ENCODE data around the gene SRCAP.

The SRCAP gene

GRCh38 chr16:30722443-30722842 lies 23.5 kb downstream of the SRCAP start:
- Histone ChIP-seq H3K4me3 (ENCODE audit: low read depth, low read length) (no peak overlapping the region), H3K27me3 (ENCODE audit: control insufficient read depth, insufficient read depth, low read length) (no peaks in the 10 kb centered on the region), H3K4me1 (ENCODE audit: control insufficient read depth, insufficient read depth, low read length) (no peaks in the 10 kb centered on the region), H3K36me3 (ENCODE audit: control insufficient read depth, insufficient read depth, low read length) (peaks cover 84% of the 10 kb centered on the region), H3K27ac (ENCODE audit: low read depth, low read length) (no peak overlapping the region), H3K9me3 (ENCODE audit: control insufficient read depth, insufficient read depth, low read length) (no peaks in the 10 kb centered on the region), H3K9ac (ENCODE audit: low read depth, low read length) (no peak overlapping the region)

GRCh38 chr16:30722916-30723315 lies 23.9 kb downstream of the SRCAP start:
- H3K27me3 ChIP-seq (ENCODE audit: control insufficient read depth, insufficient read depth, low read length): no peaks in the 10 kb centered on the region

DNA sequence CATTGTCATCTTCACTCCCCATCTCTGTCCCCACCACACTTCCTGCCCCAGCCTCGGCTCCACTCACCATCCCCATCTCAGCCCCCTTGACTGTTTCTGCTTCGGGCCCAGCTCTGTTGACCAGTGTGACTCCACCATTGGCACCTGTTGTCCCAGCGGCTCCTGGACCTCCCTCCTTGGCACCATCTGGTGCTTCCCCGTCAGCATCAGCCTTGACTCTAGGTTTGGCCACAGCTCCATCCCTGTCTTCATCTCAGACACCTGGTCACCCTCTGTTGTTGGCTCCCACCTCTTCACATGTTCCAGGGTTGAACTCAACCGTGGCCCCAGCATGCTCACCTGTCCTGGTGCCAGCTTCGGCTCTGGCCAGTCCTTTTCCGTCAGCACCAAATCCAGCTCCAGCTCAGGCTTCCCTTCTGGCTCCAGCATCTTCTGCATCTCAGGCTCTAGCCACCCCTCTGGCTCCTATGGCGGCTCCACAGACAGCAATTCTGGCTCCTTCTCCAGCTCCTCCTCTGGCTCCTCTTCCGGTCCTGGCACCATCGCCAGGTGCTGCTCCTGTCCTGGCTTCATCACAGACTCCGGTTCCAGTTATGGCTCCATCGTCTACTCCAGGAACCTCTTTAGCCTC lies 24.9 kb downstream of the SRCAP start:
- Histone ChIP-seq H3K4me1 (ENCODE audit: control insufficient read depth, insufficient read depth, low read length) (peaks cover 7% of the 10 kb centered on the region), H3K4me3 (ENCODE audit: low read depth, low read length) (no peak overlapping the region), H3K9ac (ENCODE audit: low read depth, low read length) (no peak overlapping the region), H3K36me3 (ENCODE audit: control insufficient read depth, insufficient read depth, low read length) (peaks cover 80% of the 10 kb centered on the region), H3K9me3 (ENCODE audit: control insufficient read depth, insufficient read depth, low read length) (no peaks in the 10 kb centered on the region), H3K27ac (ENCODE audit: low read depth, low read length) (no peak overlapping the region), H3K27me3 (ENCODE audit: control insufficient read depth, insufficient read depth, low read length) (no peaks in the 10 kb centered on the region)

More at GRCh38 chr16:30722916-30723315, 23.9 kb downstream of the SRCAP start:
- no peaks in the 10 kb centered on the region for H3K9me3 ChIP-seq (ENCODE audit: control insufficient read depth, insufficient read depth, low read length)
- peaks cover 80% of the 10 kb centered on the region for H3K36me3 ChIP-seq (ENCODE audit: control insufficient read depth, insufficient read depth, low read length)
- H3K4me1 ChIP-seq (ENCODE audit: control insufficient read depth, insufficient read depth, low read length): peaks cover 1% of the 10 kb centered on the region; the same call in 1 of the 2 replicates
- no peak overlapping the region for H3K9ac ChIP-seq (ENCODE audit: low read depth, low read length)
- no peak overlapping the region for H3K4me3 ChIP-seq (ENCODE audit: low read depth, low read length)
- no peak overlapping the region for H3K27ac ChIP-seq (ENCODE audit: low read depth, low read length)

- Histone ChIP-seq H3K4me3 (ENCODE audit: low read depth, low read length) (no peak overlapping the region), H3K9me3 (ENCODE audit: control insufficient read depth, insufficient read depth, low read length) (no peaks in the 10 kb centered on the region), H3K27ac (ENCODE audit: low read depth, low read length) (no peak overlapping the region), H3K27me3 (ENCODE audit: control insufficient read depth, insufficient read depth, low read length) (no peaks in the 10 kb centered on the region), H3K9ac (ENCODE audit: low read depth, low read length) (no peak overlapping the region), H3K4me1 (ENCODE audit: control insufficient read depth, insufficient read depth, low read length) (peaks cover 7% of the 10 kb centered on the region), H3K36me3 (ENCODE audit: control insufficient read depth, insufficient read depth, low read length) (peaks cover 84% of the 10 kb centered on the region)
These were observed 25.9 kb downstream of the SRCAP start for GRCh38 chr16:30724641-30725417.

- H3K27ac ChIP-seq (ENCODE audit: low read depth, low read length): no peak overlapping the region
- no peak overlapping the region for H3K4me3 ChIP-seq (ENCODE audit: low read depth, low read length)
- H3K9me3 ChIP-seq (ENCODE audit: control insufficient read depth, insufficient read depth, low read length): no peaks in the 10 kb centered on the region
- H3K4me1 ChIP-seq (ENCODE audit: control insufficient read depth, insufficient read depth, low read length): peaks cover 7% of the 10 kb centered on the region
- no peak overlapping the region for H3K9ac ChIP-seq (ENCODE audit: low read depth, low read length)
- H3K36me3 ChIP-seq (ENCODE audit: control insufficient read depth, insufficient read depth, low read length): peaks cover 84% of the 10 kb centered on the region
- no peaks in the 10 kb centered on the region for H3K27me3 ChIP-seq (ENCODE audit: control insufficient read depth, insufficient read depth, low read length)
These were observed 26.4 kb downstream of the SRCAP start for GRCh38 chr16:30725418-30725792.

GRCh38 chr16:30728321-30728720 lies 29.4 kb downstream of the SRCAP start:
- peaks cover 7% of the 10 kb centered on the region for H3K4me1 ChIP-seq (ENCODE audit: control insufficient read depth, insufficient read depth, low read length)
- H3K36me3 ChIP-seq (ENCODE audit: control insufficient read depth, insufficient read depth, low read length): peaks cover 82% of the 10 kb centered on the region
- no peak overlapping the region for H3K27ac ChIP-seq (ENCODE audit: low read depth, low read length)

GRCh38 chr16:30728899-30729672 lies 30.1 kb downstream of the SRCAP start:
- no peaks in the 10 kb centered on the region for H3K9me3 ChIP-seq (ENCODE audit: control insufficient read depth, insufficient read depth, low read length)
- peaks cover 82% of the 10 kb centered on the region for H3K36me3 ChIP-seq (ENCODE audit: control insufficient read depth, insufficient read depth, low read length)
- no peak overlapping the region for H3K4me3 ChIP-seq (ENCODE audit: low read depth, low read length)
- no peak overlapping the region; the same call in 1 of the 2 replicates for H3K9ac ChIP-seq (ENCODE audit: low read depth, low read length)
- no peak overlapping the region for H3K27ac ChIP-seq (ENCODE audit: low read depth, low read length)
- H3K27me3 ChIP-seq (ENCODE audit: control insufficient read depth, insufficient read depth, low read length): no peaks in the 10 kb centered on the region
- H3K4me1 ChIP-seq (ENCODE audit: control insufficient read depth, insufficient read depth, low read length): peaks cover 7% of the 10 kb centered on the region

More at GRCh38 chr16:30728321-30728720, 29.4 kb downstream of the SRCAP start:
- no peaks in the 10 kb centered on the region for H3K9me3 ChIP-seq (ENCODE audit: control insufficient read depth, insufficient read depth, low read length)
- no peak overlapping the region for H3K9ac ChIP-seq (ENCODE audit: low read depth, low read length)
- H3K27me3 ChIP-seq (ENCODE audit: control insufficient read depth, insufficient read depth, low read length): no peaks in the 10 kb centered on the region
- no peak overlapping the region for H3K4me3 ChIP-seq (ENCODE audit: low read depth, low read length)

DNA sequence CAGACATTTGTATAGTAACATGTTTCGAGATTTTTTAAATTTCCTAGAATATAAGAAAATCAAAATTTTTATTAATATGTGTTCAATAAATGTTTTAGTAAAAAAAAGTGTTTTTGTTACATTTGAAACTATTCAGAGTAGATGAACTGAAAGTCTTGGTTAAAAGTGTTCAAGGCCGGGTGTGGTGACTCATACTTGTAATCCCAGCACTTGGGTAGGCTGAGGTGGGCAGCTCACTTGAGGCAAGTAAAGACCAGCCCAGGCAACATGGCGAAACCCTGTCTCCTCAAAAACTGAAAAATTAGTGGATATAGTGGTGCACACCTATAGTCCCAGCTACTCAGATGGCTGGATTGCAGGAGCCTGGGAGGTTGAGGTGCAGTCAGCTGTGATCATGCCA lies 32.4 kb downstream of the SRCAP start:
- H3K36me3 ChIP-seq (ENCODE audit: control insufficient read depth, insufficient read depth, low read length): peaks cover 76% of the 10 kb centered on the region
- H3K27ac ChIP-seq (ENCODE audit: low read depth, low read length): no peak overlapping the region
- H3K9ac ChIP-seq (ENCODE audit: low read depth, low read length): no peak overlapping the region
- H3K4me3 ChIP-seq (ENCODE audit: low read depth, low read length): no peak overlapping the region
- H3K9me3 ChIP-seq (ENCODE audit: control insufficient read depth, insufficient read depth, low read length): no peaks in the 10 kb centered on the region
- no peaks in the 10 kb centered on the region for H3K27me3 ChIP-seq (ENCODE audit: control insufficient read depth, insufficient read depth, low read length)
- peaks cover 7% of the 10 kb centered on the region for H3K4me1 ChIP-seq (ENCODE audit: control insufficient read depth, insufficient read depth, low read length)

DNA sequence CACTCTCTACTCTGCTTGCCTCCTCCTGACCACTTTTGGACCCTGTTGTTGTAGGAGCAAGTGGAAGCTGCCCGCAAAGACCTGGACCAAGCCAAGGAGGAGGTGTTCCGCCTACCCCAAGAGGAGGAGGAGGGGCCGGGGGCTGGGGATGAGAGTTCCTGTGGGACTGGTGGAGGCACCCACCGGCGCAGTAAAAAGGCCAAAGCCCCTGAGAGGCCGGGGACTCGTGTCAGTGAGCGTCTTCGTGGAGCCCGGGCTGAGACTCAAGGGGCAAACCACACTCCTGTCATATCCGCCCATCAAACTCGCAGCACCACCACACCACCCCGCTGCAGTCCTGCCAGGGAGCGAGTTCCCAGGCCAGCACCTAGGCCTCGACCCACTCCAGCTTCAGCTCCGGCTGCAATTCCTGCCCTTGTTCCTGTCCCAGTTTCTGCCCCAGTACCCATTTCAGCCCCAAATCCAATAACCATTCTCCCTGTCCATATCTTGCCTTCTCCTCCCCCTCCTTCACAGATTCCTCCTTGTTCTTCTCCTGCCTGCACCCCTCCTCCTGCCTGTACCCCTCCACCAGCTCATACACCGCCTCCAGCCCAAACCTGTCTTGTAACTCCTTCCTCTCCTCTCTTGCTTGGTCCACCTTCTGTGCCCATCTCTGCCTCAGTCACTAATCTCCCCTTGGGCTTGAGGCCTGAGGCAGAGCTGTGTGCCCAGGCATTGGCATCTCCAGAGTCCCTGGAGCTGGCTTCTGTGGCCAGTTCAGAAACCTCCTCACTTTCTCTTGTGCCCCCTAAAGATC lies 38.2 kb downstream of the SRCAP start:
- no peak overlapping the region for H3K9ac ChIP-seq (ENCODE audit: low read depth, low read length)
- H3K4me3 ChIP-seq (ENCODE audit: low read depth, low read length): no peak overlapping the region
- no peak overlapping the region for H3K27ac ChIP-seq (ENCODE audit: low read depth, low read length)
- H3K36me3 ChIP-seq (ENCODE audit: control insufficient read depth, insufficient read depth, low read length): peaks cover 77% of the 10 kb centered on the region
- no peaks in the 10 kb centered on the region for H3K27me3 ChIP-seq (ENCODE audit: control insufficient read depth, insufficient read depth, low read length)
- no peaks in the 10 kb centered on the region for H3K9me3 ChIP-seq (ENCODE audit: control insufficient read depth, insufficient read depth, low read length)
- peaks cover 7% of the 10 kb centered on the region for H3K4me1 ChIP-seq (ENCODE audit: control insufficient read depth, insufficient read depth, low read length)

DNA sequence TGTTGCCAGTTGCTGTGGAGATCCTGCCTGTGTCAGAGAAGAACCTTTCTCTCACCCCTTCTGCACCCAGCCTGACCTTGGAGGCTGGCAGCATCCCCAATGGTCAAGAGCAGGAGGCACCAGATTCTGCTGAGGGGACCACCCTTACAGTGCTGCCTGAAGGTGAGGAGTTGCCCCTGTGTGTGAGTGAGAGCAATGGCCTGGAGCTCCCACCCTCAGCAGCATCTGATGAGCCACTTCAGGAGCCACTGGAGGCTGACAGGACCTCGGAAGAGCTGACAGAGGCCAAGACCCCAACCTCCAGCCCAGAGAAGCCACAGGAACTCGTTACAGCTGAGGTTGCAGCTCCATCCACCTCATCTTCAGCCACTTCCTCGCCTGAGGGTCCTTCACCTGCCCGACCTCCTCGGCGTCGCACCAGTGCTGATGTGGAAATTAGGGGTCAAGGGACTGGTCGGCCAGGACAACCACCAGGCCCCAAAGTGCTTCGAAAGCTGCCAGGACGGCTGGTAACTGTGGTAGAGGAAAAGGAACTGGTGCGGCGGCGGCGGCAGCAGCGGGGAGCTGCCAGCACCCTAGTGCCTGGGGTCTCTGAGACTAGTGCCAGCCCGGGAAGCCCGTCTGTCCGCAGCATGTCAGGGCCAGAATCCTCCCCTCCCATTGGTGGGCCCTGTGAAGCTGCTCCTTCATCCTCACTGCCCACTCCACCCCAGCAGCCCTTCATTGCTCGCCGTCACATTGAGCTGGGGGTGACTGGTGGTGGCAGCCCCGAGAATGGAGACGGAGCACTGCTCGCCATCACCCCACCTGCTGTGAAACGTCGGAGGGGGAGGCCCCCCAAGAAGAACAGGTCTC lies 39.0 kb downstream of the SRCAP start:
- peaks cover 72% of the 10 kb centered on the region for H3K36me3 ChIP-seq (ENCODE audit: control insufficient read depth, insufficient read depth, low read length)

More for the DNA sequence above, 39.0 kb downstream of the SRCAP start:
- Histone ChIP-seq H3K9me3 (ENCODE audit: control insufficient read depth, insufficient read depth, low read length) (no peaks in the 10 kb centered on the region), H3K4me3 (ENCODE audit: low read depth, low read length) (no peak overlapping the region), H3K27ac (ENCODE audit: low read depth, low read length) (no peak overlapping the region), H3K27me3 (ENCODE audit: control insufficient read depth, insufficient read depth, low read length) (no peaks in the 10 kb centered on the region), H3K9ac (ENCODE audit: low read depth, low read length) (no peak overlapping the region), H3K4me1 (ENCODE audit: control insufficient read depth, insufficient read depth, low read length) (peaks cover 7% of the 10 kb centered on the region)
